GM18909 (cell line): ENCODE data around the gene RPL11.
"Not testable (repeated sequence)": the region's sequence is repeated elsewhere in the genome, so short reads cannot be mapped to it uniquely, and the experiment has no call there.

ENCODE experiments used
- ATAC-seq: cut with Tn5 transposase; IDR thresholded peaks from one replicate; pipeline ENCODE4 v1.9.1; 2021; ENCODE audit warnings: mild to moderate bottlenecking; ENCODE audit not compliant: unreplicated experiment, poor library complexity

RPL11 gene

GRCh38 chr1:23726686-23727085, 35.1 kb downstream of the RPL11 start:
- ATAC-seq = no peak

GRCh38 chr1:23727362-23727811, 35.8 kb downstream of the RPL11 start:
- no peak for ATAC-seq

GRCh38 chr1:23732363-23733224, 41.0 kb downstream of the RPL11 start:
- no peak for ATAC-seq

GRCh38 chr1:23733281-23733680, 41.7 kb downstream of the RPL11 start:
- ATAC-seq = not testable (repeated sequence)

GRCh38 chr1:23736437-23737134, 45.0 kb downstream of the RPL11 start:
- no peak for ATAC-seq

GRCh38 chr1:23741609-23742008, 50.0 kb downstream of the RPL11 start:
- no peak for ATAC-seq

GRCh38 chr1:23742670-23743286, 51.2 kb downstream of the RPL11 start:
- ATAC-seq = peak; percentile 22

GRCh38 chr1:23743287-23744152, 51.9 kb downstream of the RPL11 start, which contains the start of gene ELOA:
Gene ELOA, plus strand, starts transcription at chr1:23743471. Its CDS starts 33 bp downstream, at chr1:23743504.
- peak; percentile 76 for ATAC-seq

- no peak for ATAC-seq
Measured at GRCh38 chr1:23745515-23745914, 53.9 kb downstream of the RPL11 start.
